ENCODE data around the gene KIF1A. TPM values are rescaled to one million over a fixed set of nuclear protein-coding genes. Genes with fewer than 3 reads are reported as not detected.

Gene KIF1A
- total and polyA plus RNA-seq, 2 of the 8 experiments (the other 6 are each of a cell fraction or from before 2014, with no cell fraction given), result 61.3 to 281 TPM

GRCh38 chr2:240839152-240840143, 19.4 kb upstream of the KIF1A start:
- H3K23ac ChIP-seq (ENCODE audit: insufficient read length), result no peak overlapping the region
- no peaks in the 10 kb centered on the region for H3K79me2 ChIP-seq (ENCODE audit: control insufficient read depth in 1 of 2, insufficient read depth in 2 of 2, low read length in 2 of 2)
- no peak overlapping the region for H2BK12ac ChIP-seq (ENCODE audit: low read depth, low read length)
- no peak overlapping the region for H2BK5ac ChIP-seq (ENCODE audit: low read depth, low read length)
- H2AFZ ChIP-seq (ENCODE audit: low read length), result no peak overlapping the region
- H4K91ac ChIP-seq (replicated peaks; ENCODE audit: insufficient read length, low read length), result no peak overlapping the region
- no peak overlapping the region for H2BK15ac ChIP-seq (ENCODE audit: low read length)
- no peak overlapping the region for H3K4ac ChIP-seq (replicated peaks; ENCODE audit: insufficient read length, low read depth, low read length)
- H3K36me3 ChIP-seq (ENCODE audit: control insufficient read depth in 2 of 4, insufficient read depth in 4 of 4, low read length in 3 of 4), result no peaks in the 10 kb centered on the region
- no peak overlapping the region for H2BK120ac ChIP-seq (replicated peaks; ENCODE audit: low read depth, low read length)
- no peak overlapping the region; a peak in 1 of 7 replicates for H3K9ac ChIP-seq (replicated peaks in 1 of 4; ENCODE audit: extremely low read depth in 1 of 4, low read depth in 3 of 4, low read length in 3 of 4)
- H3K18ac ChIP-seq (ENCODE audit: extremely low read depth, low read length), result no peak overlapping the region
- H3K14ac ChIP-seq (ENCODE audit: insufficient read length), result no peak overlapping the region
- no peak overlapping the region; the same call in 1 of the 2 replicates for H4K8ac ChIP-seq (ENCODE audit: extremely low read depth, insufficient read depth, low read length)
- no peaks in the 10 kb centered on the region for H3K79me1 ChIP-seq (ENCODE audit: low read depth, low read length)
- no peak overlapping the region for H3K4me3 ChIP-seq (ENCODE audit: extremely low read depth in 1 of 4, insufficient read depth in 2 of 4, low read depth in 3 of 4, low read length in 4 of 4)
- no peak overlapping the region for H2AK5ac ChIP-seq (ENCODE audit: low read depth, low read length)
- no peak overlapping the region for H3K27ac ChIP-seq (ENCODE audit: low read depth, low read length)
- peaks cover 0 to 2% of the 10 kb centered on the region in 2 experiments for H4K20me1 ChIP-seq (replicated peaks in 1 of 2; ENCODE audit: control insufficient read depth in 1 of 2, insufficient read depth in 2 of 2, low read length in 2 of 2)
- no peaks in the 10 kb centered on the region for H3K27me3 ChIP-seq (replicated peaks in 1 of 4; ENCODE audit: control insufficient read depth in 3 of 4, extremely low read depth in 1 of 4, insufficient read depth in 3 of 4, low read length in 3 of 4)
- FAIRE-seq, result no peak
- no peak for TF ChIP-seq POU5F1 (IDR thresholded peaks at IDR 0.05; ENCODE audit: low read depth, low read length)
- no peak for TF ChIP-seq CEBPB (IDR thresholded peaks at IDR 0.05; ENCODE audit: low read depth, low read length)
- no peak for TF ChIP-seq TAF1 (IDR thresholded peaks at IDR 0.05; ENCODE audit: low read depth, low read length)
- no peak for TF ChIP-seq JUND (IDR thresholded peaks at IDR 0.05; ENCODE audit: low read length)
- TF ChIP-seq RXRA (IDR thresholded peaks at IDR 0.05; ENCODE audit: insufficient read depth, low read depth, low read length), result no peak
- no peak for TF ChIP-seq POLR2A (IDR thresholded peaks at IDR 0.05; ENCODE audit: control extremely low read depth in 1 of 2, low read depth in 2 of 2, low read length in 2 of 2)
- no peak for TF ChIP-seq CHD1 (IDR thresholded peaks at IDR 0.05; ENCODE audit: low read depth, low read length)
- no peak for TF ChIP-seq NRF1 (IDR thresholded peaks at IDR 0.05; ENCODE audit: low read depth, low read length)
- TF ChIP-seq KDM4A (IDR thresholded peaks at IDR 0.05; ENCODE audit: low read depth, low read length, severe bottlenecking), result no peak
- no peak overlapping the region for H2BK20ac ChIP-seq (ENCODE audit: low read length)
- no peaks in the 10 kb centered on the region for H3K23me2 ChIP-seq (ENCODE audit: low read depth, low read length)
- CTCF ChIA-PET (ENCODE audit: partially characterized antibody), result interaction anchor here (0.8 to 3.2 kb wide), 15 partner anchors 11 to 206 kb away, joined by 3 to 18 read pairs (median 5); partner anchors contain the start of gene KIF1A
- DNase-seq (ENCODE audit: low read depth in 1 of 2, low spot score in 2 of 2), result no peak
- H3K4me1 ChIP-seq (replicated peaks in 1 of 4; ENCODE audit: control insufficient read depth in 3 of 4, insufficient read depth in 4 of 4, low read length in 3 of 4), result peaks cover 0 to 4% (median 0%) of the 10 kb centered on the region in 4 experiments; a peak in 1 of 7 replicates
- H4K5ac ChIP-seq (ENCODE audit: insufficient read length, low read depth, low read length), result no peak overlapping the region
- POLR2A ChIA-PET (ENCODE audit: partially characterized antibody), result interaction anchor here (0.8 to 2.3 kb wide), 8 partner anchors 13 to 64 kb away, joined by 3 to 11 read pairs (median 4); partner anchors contain the start of gene KIF1A
- WGBS, 2 experiments (ENCODE audit: extremely low coverage in 1 of 2, insufficient coverage in 1 of 2, insufficient read length in 1 of 2, insufficient replicate concordance in 2 of 2, low coverage in 1 of 2, low lambda C conversion rate in 2 of 2, missing lambda C conversion rate in 1 of 2), result 89% methylated on average over 24 of the region's 28 CpGs; no CpG with 5 or more reads in 1 of the 2 experiments
- H3K56ac ChIP-seq (replicated peaks; ENCODE audit: insufficient read length, low read depth, low read length), result no peak overlapping the region
- H3K4me2 ChIP-seq (ENCODE audit: insufficient read depth in 1 of 2, low read depth in 2 of 2, low read length in 2 of 2), result no peak overlapping the region
- H3K9me3 ChIP-seq (ENCODE audit: insufficient read depth in 2 of 2, low read depth in 1 of 2, low read length in 1 of 2), result no peaks in the 10 kb centered on the region
